AG09319 (cell line): ENCODE results near the gene ZNF790.

ENCODE experiments used
- DNase-seq: peaks from one replicate; pipeline ENCODE4 v3.0.0-alpha.2; 2010; ENCODE audit warnings: low read depth; ENCODE audit errors: extremely low read depth
- TF ChIP-seq, protein P1 (sequence below): IDR thresholded peaks from 2 replicates; pipeline ENCODE4 v1.5.1; 2011; ENCODE audit warnings: low read depth, mild to moderate bottlenecking, inconsistent platforms, low read length, moderate library complexity

The ZNF790 gene

DNA sequence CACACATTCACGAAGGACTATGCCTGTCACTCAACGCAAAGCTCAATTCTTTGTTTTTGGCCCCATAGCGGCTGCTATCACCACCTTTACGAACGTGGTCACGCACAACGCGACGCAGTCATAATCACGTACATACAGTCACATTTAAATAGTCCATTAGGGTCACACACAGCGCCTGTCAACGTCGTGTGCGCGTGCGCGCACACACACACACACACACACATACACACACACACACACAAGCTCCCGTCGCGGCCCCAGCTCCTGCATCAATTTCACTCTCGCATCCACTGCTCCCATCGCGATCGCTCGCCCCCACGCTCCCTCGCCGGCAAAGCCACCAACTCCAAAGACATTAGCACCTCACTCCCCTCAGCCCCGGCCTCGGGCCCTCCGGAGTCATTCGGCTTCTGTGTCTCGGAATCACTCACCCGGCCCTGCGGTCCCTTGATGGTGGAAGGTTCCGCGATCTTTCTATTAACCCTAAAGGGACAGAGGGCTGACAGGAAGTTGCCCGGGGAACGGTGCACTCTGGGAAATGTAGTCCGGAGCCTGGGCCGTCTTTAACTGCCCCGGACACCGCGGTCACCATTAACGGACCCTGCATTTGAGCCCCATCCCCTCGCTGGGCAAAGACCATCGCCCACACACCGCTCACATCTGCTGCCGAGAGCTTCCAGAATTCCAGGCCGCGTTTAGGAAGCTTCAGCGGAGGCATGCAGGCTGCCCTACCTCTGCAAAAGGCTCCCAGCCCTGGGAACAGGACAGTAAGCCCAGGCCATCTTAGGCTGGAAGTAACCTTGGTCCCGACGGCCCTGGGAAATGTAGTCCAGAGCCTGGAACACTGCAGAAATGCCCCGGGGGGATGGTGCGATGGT, at the start of gene ZNF790:
ZNF790 (minus strand) TSS at position 482 of the 878 bp plus-strand sequence. CDS start 12,768 bp downstream, outside the sequence.
- TF ChIP-seq, protein P1, sequence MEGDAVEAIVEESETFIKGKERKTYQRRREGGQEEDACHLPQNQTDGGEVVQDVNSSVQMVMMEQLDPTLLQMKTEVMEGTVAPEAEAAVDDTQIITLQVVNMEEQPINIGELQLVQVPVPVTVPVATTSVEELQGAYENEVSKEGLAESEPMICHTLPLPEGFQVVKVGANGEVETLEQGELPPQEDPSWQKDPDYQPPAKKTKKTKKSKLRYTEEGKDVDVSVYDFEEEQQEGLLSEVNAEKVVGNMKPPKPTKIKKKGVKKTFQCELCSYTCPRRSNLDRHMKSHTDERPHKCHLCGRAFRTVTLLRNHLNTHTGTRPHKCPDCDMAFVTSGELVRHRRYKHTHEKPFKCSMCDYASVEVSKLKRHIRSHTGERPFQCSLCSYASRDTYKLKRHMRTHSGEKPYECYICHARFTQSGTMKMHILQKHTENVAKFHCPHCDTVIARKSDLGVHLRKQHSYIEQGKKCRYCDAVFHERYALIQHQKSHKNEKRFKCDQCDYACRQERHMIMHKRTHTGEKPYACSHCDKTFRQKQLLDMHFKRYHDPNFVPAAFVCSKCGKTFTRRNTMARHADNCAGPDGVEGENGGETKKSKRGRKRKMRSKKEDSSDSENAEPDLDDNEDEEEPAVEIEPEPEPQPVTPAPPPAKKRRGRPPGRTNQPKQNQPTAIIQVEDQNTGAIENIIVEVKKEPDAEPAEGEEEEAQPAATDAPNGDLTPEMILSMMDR: no peak
- peak; percentile 78 for DNase-seq

DNA sequence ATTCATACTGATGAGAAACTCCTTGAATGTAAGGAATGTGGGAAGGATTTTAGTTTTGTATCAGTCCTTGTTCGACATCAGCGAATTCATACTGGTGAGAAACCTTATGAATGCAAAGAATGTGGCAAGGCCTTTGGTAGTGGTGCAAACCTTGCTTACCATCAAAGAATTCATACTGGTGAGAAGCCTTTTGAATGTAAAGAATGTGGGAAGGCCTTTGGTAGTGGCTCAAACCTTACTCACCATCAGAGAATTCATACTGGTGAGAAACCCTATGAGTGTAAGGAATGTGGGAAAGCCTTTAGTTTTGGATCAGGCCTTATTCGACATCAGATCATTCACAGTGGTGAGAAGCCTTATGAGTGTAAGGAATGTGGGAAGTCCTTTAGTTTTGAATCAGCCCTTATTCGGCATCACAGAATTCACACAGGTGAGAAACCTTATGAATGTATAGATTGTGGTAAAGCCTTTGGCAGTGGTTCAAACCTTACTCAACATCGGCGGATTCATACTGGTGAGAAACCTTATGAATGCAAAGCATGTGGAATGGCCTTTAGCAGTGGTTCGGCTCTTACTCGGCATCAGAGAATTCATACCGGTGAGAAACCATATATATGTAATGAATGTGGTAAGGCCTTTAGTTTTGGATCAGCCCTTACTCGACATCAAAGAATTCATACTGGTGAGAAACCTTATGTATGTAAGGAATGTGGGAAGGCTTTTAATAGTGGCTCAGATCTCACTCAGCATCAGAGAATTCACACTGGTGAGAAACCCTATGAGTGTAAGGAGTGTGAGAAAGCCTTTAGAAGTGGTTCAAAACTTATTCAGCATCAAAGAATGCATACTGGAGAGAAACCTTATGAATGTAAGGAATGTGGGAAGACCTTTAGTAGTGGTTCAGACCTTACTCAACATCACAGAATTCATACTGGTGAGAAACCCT, 39.1 kb upstream of the ZNF790 start:
- TF ChIP-seq, protein P1: no peak
- no peak for DNase-seq

DNA sequence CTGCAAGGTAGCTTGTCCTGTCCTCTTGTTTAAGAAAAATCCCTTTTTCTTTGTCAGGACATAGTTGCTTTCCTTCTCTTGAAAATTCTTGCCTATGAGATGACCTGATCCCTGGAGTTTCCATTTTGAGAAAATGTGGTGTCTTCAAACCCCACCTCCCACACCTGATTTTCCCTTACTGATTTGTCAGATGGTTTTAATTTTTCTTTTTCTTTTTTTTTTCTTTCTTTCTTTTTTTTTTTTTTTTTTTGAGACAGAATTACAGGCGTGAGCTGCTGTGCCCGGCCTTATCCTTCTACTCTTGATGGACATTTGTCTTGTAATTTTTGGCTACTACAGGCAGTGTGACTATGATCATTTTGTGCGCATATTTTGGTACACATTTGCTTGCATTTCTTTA, 13.7 kb upstream of the ZNF790 start:
- no peak for DNase-seq
- TF ChIP-seq, protein P1: no peak

DNA sequence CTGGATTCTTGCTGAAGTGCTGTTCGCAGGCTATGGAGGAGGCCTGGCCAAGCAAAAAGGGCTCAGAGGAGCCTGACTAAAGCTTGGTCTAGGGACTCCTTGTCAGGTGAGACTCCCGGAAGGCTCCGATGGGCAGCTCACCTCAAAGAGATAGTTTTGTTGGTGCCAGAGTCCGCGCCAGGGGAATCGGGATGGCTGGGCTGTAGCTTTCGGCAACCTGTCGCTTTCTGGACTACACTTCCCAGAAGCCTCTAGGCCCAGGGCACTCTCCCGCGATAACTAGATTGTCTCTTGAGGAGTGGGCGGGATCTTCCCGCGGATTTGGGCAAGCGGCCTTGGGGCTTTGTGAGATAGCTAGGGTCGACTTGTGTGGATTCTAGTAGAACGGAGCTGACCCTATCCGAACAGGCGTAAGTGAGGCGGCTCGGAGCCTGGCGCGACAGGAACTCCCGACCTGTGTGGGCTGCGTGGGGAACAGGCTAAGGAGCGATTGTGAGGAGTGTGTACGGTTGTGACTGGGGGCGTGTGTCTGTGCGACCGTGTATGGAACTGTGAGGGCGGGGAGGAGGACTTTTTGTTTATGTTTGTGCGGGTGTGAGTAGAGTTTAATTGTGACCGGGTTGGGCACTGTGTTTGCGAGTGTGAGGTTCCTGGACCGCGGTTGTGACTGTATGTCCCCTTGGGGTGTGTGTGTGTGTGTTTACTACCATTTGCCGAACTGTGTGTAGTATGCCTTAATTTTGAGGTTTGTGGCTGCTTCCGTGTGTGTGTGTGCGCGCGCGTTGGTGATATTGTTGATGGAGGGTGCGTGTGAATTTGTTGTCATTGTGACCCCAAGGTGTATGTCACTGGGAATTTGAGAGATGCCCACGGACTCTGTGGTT, 12.6 kb upstream of the ZNF790 start, which contains the start of gene ZNF345:
ZNF345 (plus strand) TSS at position 318 of the 884 bp plus-strand sequence. CDS start 25,955 bp downstream, outside the sequence.
- TF ChIP-seq, protein P1: no peak
- peak; percentile 77 for DNase-seq

DNA sequence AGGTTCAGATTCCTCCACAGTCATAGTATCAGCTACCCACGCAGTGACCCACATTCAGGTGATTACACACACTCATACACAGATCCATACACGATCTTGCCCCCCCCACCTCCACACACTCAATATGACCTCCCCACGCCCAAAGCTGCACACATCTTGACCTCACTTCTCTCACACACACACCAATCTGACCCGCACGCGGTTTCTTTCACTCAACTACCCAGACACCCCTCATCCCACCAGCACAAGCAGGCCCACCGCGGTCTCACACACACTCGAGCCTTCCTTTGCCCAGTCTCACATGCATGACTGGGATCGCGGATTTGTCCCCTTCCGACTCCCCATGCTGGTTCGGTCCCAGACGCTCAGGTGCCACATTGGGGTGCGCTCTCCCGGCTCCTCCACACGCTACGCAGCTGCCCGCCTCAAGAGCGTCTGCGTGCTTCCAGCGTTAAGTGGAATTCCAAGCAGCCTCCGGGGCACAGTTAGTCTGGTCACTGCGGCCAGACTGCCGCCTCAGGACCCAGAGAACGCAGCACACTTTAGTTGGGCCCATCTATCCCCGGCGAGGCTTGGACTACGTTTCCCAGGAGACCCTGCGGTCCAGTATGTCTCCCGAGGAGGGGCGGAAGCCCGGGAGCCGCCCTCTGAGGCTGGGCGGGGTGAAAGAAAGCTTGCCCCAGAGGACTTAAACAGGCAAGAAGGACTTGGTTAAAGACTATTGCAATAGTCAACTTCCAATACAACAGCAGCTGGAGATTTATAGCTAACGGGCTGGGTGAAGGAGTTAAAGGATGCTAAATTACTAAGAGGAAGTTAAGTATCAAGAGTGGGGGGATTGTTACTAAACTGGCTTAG, 11.7 kb upstream of the ZNF790 start:
- peak; percentile 66 for DNase-seq
- TF ChIP-seq, protein P1: no peak

DNA sequence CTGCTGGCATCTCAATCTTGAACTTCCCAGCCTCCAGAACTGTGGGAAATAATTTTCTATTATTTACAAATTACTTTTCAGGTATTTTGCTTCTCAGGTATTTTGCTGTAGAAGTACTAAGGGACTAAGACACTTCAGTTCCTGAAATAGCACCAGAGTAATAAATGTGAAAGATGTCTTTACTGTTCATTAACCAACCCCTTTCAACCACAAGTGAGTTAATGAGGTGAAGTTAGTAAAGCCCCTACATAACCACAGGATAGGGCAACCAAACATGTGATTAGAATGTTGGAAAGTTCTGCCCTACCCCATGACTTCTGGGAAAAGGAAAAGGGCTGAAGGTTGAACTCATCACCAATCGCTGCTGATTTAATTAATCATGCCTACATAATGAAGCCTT, 9.8 kb upstream of the ZNF790 start:
- DNase-seq: no peak
- TF ChIP-seq, protein P1: no peak
